K562 (cell line): ENCODE data around the gene PPP1R13B. TPM values are rescaled to one million over a fixed set of nuclear protein-coding genes. Genes with fewer than 3 reads are reported as not detected.

ENCODE experiments used
- ATAC-seq: fragments of 200-7000 bp; cut with Tn5 transposase; 3 replicates; pipeline ENCODE4 v1.9.1; 2020; ENCODE audit warnings: moderate library complexity
- BruUV-seq: library from RNA; stranded (reverse); fragments of 400-500 nt; replicated peaks from 2 replicates; lab custom pipeline; 2021; lab: Mats Ljungman, UMichigan
- CTCF ChIA-PET: fragments of 300-600 bp; formaldehyde crosslinking; extraction: SDS; loops from one replicate; lab custom pipeline; 2021; ENCODE audit warnings: low intra/inter-chr PET ratio; lab: Yijun Ruan, JAX
- POLR2A ChIA-PET: fragments of 300-600, 350-650 bp; sonication (Branson Sonifier 250); formaldehyde crosslinking; extraction: SDS; loops from one replicate; lab custom pipeline; 2021; ENCODE audit warnings: antibody characterized with exemption, inconsistent platforms; lab: Yijun Ruan, JAX
- DNase-seq, 4 experiments: peaks; one replicate each; pipeline versions ENCODE4 v3.0.0 to v3.0.0-alpha.2; 2011 to 2018; ENCODE audit warnings: low spot score in 3 of 4, mixed read lengths in 3 of 4; ENCODE audit errors: extremely low read depth in 1 of 4
- FAIRE-seq: peaks from 2 replicates; lab custom pipeline; 2011; peaks lifted over from hg19 to GRCh38; lab: Jason Lieb, UNC
- H2AFZ ChIP-seq: 2 replicates; pipeline ENCODE4 v1.6.0; 2011; ENCODE audit warnings: low read depth, low read length, control low read depth, inconsistent platforms
- H3K27ac ChIP-seq: fragments of 200-600 bp; 3 replicates; pipeline ENCODE4 v1.8.0; 2011; ENCODE audit warnings: low read depth, mild to moderate bottlenecking, control low read depth, inconsistent platforms, low read length, moderate library complexity, mixed read lengths; ENCODE audit errors: extremely low read depth
- H3K27me3 ChIP-seq, 2 experiments: fragments of 300-600 bp in 1 of 2; 2 replicates in 1 of 2; 3 replicates in 1 of 2; pipeline versions ENCODE4 v1.6.0 to v1.8.0; 2011; ENCODE audit warnings: inconsistent platforms in 2 of 2, low read length in 2 of 2, mild to moderate bottlenecking in 1 of 2, mixed read lengths in 1 of 2, moderate library complexity in 1 of 2; ENCODE audit not compliant: control insufficient read depth in 2 of 2, insufficient read depth in 2 of 2
- H3K36me3 ChIP-seq: fragments of 300-600 bp; 3 replicates; pipeline ENCODE4 v1.8.0; 2011; ENCODE audit warnings: mild to moderate bottlenecking, low read length, inconsistent platforms; ENCODE audit not compliant: control insufficient read depth, insufficient read depth
- H3K4me1 ChIP-seq, 2 experiments: fragments of 200-600 bp in 1 of 2; replicated peaks in 1 of 2; 2 replicates in 1 of 2; 3 replicates in 1 of 2; pipeline versions ENCODE4 v1.5.1 to v1.8.0; 2011; ENCODE audit warnings: inconsistent platforms in 2 of 2, low read length in 2 of 2, mild to moderate bottlenecking in 1 of 2, mixed read lengths in 1 of 2, moderate library complexity in 1 of 2; ENCODE audit not compliant: control insufficient read depth in 2 of 2, insufficient read depth in 2 of 2
- H3K4me2 ChIP-seq: 2 replicates; pipeline ENCODE4 v1.6.1; 2011; ENCODE audit warnings: low read length, control low read depth, inconsistent platforms, mixed read lengths; ENCODE audit not compliant: insufficient read depth
- H3K4me3 ChIP-seq: fragments of 200-600 bp; sonication (generic), shearing (Covaris generic); 2 replicates; pipeline ENCODE4 v1.5.1; 2016; ENCODE audit warnings: control low read depth, inconsistent platforms
- H3K79me2 ChIP-seq: fragments of 200-600 bp; 3 replicates; pipeline ENCODE4 v1.8.0; 2011; ENCODE audit warnings: low read length, inconsistent platforms; ENCODE audit not compliant: control insufficient read depth, insufficient read depth
- H3K9ac ChIP-seq, 2 experiments: 2 replicates each; pipeline versions ENCODE4 v1.6.0 to v1.6.1; 2011; ENCODE audit warnings: low read depth in 2 of 2, low read length in 2 of 2, control low read depth in 1 of 2, inconsistent platforms in 1 of 2, mild to moderate bottlenecking in 1 of 2, mixed read lengths in 1 of 2; ENCODE audit not compliant: insufficient read depth in 1 of 2
- H3K9me1 ChIP-seq: one replicate; pipeline ENCODE4 v1.6.0; 2011; ENCODE audit warnings: inconsistent platforms, mild to moderate bottlenecking, low read length, moderate library complexity; ENCODE audit not compliant: control insufficient read depth, insufficient read depth
- H3K9me3 ChIP-seq: replicated peaks from 2 replicates; pipeline ENCODE4 v1.5.1; 2011; ENCODE audit warnings: low read depth, low read length, inconsistent platforms; ENCODE audit not compliant: control insufficient read depth, insufficient read depth
- H4K20me1 ChIP-seq: replicated peaks from 2 replicates; pipeline ENCODE4 v1.6.1; 2011; ENCODE audit warnings: low read length, inconsistent platforms, mixed read lengths; ENCODE audit not compliant: control insufficient read depth, insufficient read depth
- ARID3A ChIP-seq: IDR thresholded peaks from 2 replicates; pipeline ENCODE4 v1.6.1; 2012; ENCODE audit warnings: low read depth, low read length, improper control_type of control experiment, borderline replicate concordance
- FOXJ2 ChIP-seq: fragments of 200-800 bp; sonication (Bioruptor generic); IDR thresholded peaks from 2 replicates; pipeline ENCODE4 v1.6.1; 2016; ENCODE audit warnings: missing genetic modification characterization, missing compliant biosample characterization
- HMG20B ChIP-seq: fragments of 250-450 bp; sonication (Bioruptor Pico); IDR thresholded peaks from 2 replicates; pipeline ENCODE4 v1.5.0; 2021; ENCODE audit warnings: mild to moderate bottlenecking
- ZNF274 ChIP-seq: IDR thresholded peaks from 2 replicates; pipeline ENCODE4 v1.6.1; 2011; ENCODE audit warnings: low read depth, mild to moderate bottlenecking, low read length, moderate library complexity, borderline replicate concordance
- WGBS: fragments of 100-300 bp; shearing (Covaris generic); methylation state at CpG from one replicate; pipeline ENCODE4 v1.1.6; 2016; ENCODE audit warnings: low coverage, mixed read lengths; ENCODE audit not compliant: insufficient coverage; ENCODE audit errors: missing lambda C conversion rate; 5-methylcytosine and 5-hydroxymethylcytosine counted together
- in situ Hi-C: fragments of 300-500 bp; cut with MboI; formaldehyde crosslinking; loops from 4 replicates; pipeline ENCODE4 v1.15.0; 2018; ENCODE audit warnings: inconsistent platforms, mixed read lengths
- intact Hi-C: fragments of 100-400 bp; cut with micrococcal nuclease; formaldehyde crosslinking; loops from 2 replicates; pipeline ENCODE4 v1.14.2; 2022
- polyA plus RNA-seq, 8 experiments: library from polyadenylated mRNA; depleted of rRNA in 4 of 8; stranded (reverse) in 5 of 8; unstranded in 3 of 8; fragments of >200 nt; fragmentation: Nextera tagmentation in 2 of 8; fragmentation: Illumina TruSeq in 1 of 8; extraction: Ambion mirVana in 2 of 8; extraction: Trizol in 1 of 8; gene quantifications; 2 replicates each; pipeline versions ENCODE4 v1.2.1 to v1.2.3, GENCODE V29; 2011 to 2014; ENCODE audit warnings: inconsistent platforms in 1 of 8, missing spikeins in 1 of 8
- total RNA-seq, 7 experiments: library from RNA; depleted of rRNA in 6 of 7; stranded (reverse); fragments of >200 nt in 6 of 7; fragmentation: Illumina TruSeq in 2 of 7; extraction: Trizol in 2 of 7; gene quantifications; 2 replicates each; pipeline versions ENCODE4 v1.2.1 to v1.2.3, GENCODE V29; 2011 to 2021; ENCODE audit warnings: low replicate concordance in 1 of 7

Gene PPP1R13B
- total and polyA plus RNA-seq, 9 of the 15 experiments (the other 6 are each of a cell fraction or from before 2014, with no cell fraction given): 0.03 to 1.7 (median 0.15) TPM

GRCh38 chr14:103896578-103896977, 49.2 kb upstream of the PPP1R13B start:
- Histone ChIP-seq H4K20me1 (0 out of 2 replicates have a peak, but pooled peaks cover 2% of the 10 kb centered on the region), H3K79me2 (no peaks in the 10 kb centered on the region), H3K4me2 (no peak overlapping the region), H3K9me3 (no peaks in the 10 kb centered on the region), H3K9me1 (no peaks in the 10 kb centered on the region), H2AFZ (no peak overlapping the region), H3K9ac (no peak overlapping the region), H3K4me1 (peaks cover 0 to 13% of the 10 kb centered on the region in 2 experiments; a peak in 2 of 5 replicates), H3K36me3 (no peaks in the 10 kb centered on the region), H3K4me3 (no peak overlapping the region), H3K27me3 (peaks cover 13 to 43% of the 10 kb centered on the region in 2 experiments; a peak in 3 of 5 replicates), H3K27ac (no peak overlapping the region)
- no peak for ATAC-seq
- ChIA-PET POLR2A (no interaction called here), CTCF (no interaction called here)
- no peak for TF ChIP-seq FOXJ2 (tag)
- no peak for TF ChIP-seq ZNF274
- no peak for TF ChIP-seq ARID3A
- TF ChIP-seq HMG20B (CRISPR knock-in tag): no peak
- in situ Hi-C loops (no loop called here), intact Hi-C loops (no loop called here)
- DNase-seq: no peak
- FAIRE-seq: no peak
- 15% methylated on average over 5 of the region's 6 CpGs for WGBS
- BruUV-seq: no TSS peak
